Stimulated activated CD8-positive, alpha-beta memory T cell treated with anti-CD3 and anti-CD28 coated beads, Interleukin-15, amount 100 ng/mL, for 4 hours (primary cell): ENCODE data around the gene TMEM245.

Source experiments
- DNase-seq, 2 donors: peaks; one replicate each; pipeline ENCODE4 v3.0.0-alpha.2; 2020; ENCODE audit warnings: low read depth in 2 of 2

The TMEM245 gene

DNA sequence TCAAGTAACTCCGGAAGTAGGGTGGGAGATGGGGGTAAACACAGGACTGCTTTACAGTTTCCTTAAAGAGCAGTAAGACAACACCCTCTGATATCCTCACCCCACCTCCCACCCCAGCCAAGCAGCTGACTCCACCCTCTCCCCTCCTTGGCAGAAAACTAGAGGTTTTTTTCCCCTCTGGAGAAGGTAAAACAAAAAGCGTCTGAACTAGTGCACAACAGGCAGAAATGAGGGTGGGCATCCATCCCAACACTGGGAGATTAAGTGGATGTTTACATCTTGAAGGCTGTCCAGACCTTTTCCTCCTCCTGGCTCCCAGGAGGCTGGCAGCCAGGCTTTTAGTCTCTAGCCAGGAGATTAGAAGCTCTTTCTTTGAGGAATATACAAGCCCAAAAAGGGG lies 92.6 kb downstream of the TMEM245 start:
- DNase-seq: no peak

DNA sequence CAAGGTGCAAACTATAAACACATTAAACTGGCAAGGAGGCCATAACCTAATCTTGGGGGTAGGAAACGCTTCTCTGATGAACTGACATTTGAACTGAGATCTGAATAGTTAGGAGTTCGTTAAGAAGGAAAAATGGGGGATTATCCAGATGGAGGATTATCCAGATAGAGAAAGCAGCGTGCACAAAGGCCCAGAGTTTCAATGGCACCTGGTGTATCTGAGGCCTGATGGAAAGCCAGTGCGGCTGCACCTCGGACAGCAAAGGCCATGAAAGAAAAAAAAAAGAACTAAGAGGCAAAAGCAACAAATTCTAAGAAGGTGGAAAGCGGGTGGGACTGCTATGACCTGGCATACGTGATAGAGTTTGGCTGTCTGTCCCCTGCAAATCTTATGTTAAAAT lies 93.4 kb downstream of the TMEM245 start:
- DNase-seq: no peak

DNA sequence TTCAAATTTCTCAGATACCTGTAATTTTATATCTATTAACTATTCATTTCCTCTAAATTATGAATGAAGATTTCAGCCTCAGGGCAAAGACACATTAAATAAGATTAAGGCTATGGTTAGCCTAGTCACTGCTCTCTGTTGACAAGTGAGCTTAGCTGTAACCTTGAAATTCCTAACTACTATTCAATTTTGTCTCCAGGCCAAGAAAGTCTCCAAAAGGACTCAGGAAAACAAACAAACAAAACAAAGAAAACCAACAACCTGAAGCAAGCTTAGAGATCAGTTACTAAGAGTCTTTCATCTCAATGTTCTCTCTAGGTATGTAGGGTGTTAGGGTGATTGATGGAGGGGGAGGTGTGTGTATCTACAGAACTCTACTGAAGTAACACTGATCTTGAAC lies 96.9 kb downstream of the TMEM245 start:
- no peak for DNase-seq

DNA sequence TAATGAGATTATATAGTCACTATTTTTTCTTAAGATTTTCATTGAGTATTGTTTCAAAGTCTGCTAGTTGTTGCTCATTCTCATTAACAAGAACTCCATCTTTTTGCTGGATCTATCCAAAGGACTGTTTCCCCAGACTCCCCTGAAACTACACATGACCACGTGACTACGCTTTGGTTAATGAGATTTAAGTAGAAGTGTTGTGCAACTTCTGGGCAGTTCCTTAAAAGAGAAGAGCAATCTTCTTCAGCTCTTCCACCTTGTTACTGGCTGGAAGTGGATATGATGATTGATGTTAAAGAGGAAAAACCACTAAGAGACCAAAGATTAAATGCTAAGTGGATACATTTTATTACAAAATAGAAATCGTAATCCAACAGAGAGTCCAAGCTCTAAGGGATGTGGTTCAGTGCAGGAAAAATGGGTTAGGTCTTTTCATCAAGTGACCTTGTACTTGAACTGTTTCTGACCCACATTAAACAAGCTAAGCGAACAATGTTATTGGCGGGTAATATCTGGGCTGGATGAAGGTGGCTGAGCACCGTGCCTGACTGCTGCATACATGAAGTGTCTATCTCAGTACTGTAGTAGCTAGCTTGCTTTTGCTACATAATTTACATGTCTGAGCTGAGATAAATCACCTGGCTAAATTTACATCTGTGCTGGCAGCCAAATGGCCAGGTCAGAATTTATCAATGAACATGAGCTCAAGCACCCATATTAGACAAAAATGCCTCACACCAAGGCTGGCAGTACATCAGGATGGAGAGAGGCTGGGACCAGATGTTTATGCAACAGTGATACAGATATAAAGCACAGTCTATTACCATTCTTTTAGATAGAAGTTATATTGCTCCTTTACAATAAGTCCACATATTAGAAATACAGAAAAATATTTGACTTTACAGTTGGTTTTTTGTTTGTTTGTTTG lies 98.9 kb downstream of the TMEM245 start:
- no peak for DNase-seq

- no peak for DNase-seq
Measured at GRCh38 chr9:109020113-109020512, 99.6 kb downstream of the TMEM245 start.

GRCh38 chr9:109019420-109019819 lies 100.3 kb downstream of the TMEM245 start:
- DNase-seq: no peak

- DNase-seq: no peak
Measured at GRCh38 chr9:109017493-109017892, 102.3 kb downstream of the TMEM245 start.

- DNase-seq: no peak
Measured at GRCh38 chr9:109017061-109017460, 102.7 kb downstream of the TMEM245 start.

DNA sequence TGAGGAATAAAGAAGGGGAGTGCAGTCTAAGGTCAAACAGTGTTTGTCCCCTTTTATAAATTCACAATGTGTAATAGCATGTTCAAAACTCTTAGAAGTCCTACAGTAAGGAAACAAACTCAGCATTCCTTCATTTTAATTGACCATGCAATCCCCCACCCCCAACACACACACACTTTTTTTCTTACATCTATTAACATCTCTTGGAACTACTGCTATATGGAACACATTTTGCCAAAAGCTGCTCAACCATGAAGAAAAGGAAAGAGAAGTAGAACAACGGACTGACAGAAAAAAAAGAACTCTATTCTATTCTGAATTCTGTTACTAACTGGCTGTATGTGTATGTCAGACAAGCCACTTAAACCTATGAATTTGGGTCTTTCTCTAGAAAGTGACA lies 103.6 kb downstream of the TMEM245 start:
- DNase-seq: no peak

GRCh38 chr9:109014608-109015280 lies 105.0 kb downstream of the TMEM245 start:
- no peak for DNase-seq

DNA sequence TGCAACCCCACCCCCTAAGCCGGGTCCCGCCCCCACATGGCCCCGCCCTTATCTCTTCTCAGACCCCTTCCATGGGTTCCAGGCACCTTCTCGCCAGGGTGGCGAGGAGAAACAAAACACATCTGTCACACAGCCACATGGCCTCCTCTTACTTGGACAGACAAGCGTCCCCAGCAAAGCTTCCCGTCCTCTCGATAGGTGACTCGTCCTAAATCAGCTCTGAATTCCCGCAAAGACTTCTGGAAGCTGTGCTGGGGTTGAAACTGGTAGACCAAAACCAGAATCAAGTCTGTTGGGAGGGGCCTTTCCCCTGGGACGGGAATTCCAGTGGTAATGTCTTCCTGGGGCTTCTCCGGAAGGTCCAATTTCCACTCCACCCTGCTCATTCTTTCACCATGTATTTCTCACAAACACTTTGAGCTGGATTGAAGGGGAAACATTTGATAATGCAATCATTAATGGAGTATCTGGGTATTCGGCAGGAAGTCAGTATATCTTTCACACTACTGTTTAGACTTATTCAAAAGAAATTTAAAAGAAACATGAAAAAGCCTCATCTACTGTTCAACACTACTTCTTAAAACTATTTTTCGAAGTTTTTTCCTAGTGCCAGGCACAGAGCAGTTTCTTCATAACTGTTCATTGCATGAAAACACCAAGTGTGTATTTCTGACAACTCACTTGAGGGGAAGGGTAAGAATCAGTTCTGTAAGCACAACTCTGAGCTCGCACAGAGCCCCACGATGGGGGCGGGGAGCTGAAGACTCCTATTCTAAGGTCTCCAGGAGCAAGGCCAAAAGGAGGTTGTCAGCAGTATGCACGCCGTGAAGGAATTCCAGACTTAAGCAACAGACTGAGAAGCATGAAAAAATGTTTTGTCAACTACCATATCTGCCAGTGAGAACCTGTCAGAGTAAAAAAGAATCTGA lies 105.8 kb downstream of the TMEM245 start:
- no peak for DNase-seq

- DNase-seq: peak; percentile 67 to 74
Measured at GRCh38 chr9:109012876-109013678, 106.7 kb downstream of the TMEM245 start, which contains the start of gene CTNNAL1. CTNNAL1 (minus strand) TSS chr9:109013499; CDS start chr9:109013442, 57 bp downstream.

DNA sequence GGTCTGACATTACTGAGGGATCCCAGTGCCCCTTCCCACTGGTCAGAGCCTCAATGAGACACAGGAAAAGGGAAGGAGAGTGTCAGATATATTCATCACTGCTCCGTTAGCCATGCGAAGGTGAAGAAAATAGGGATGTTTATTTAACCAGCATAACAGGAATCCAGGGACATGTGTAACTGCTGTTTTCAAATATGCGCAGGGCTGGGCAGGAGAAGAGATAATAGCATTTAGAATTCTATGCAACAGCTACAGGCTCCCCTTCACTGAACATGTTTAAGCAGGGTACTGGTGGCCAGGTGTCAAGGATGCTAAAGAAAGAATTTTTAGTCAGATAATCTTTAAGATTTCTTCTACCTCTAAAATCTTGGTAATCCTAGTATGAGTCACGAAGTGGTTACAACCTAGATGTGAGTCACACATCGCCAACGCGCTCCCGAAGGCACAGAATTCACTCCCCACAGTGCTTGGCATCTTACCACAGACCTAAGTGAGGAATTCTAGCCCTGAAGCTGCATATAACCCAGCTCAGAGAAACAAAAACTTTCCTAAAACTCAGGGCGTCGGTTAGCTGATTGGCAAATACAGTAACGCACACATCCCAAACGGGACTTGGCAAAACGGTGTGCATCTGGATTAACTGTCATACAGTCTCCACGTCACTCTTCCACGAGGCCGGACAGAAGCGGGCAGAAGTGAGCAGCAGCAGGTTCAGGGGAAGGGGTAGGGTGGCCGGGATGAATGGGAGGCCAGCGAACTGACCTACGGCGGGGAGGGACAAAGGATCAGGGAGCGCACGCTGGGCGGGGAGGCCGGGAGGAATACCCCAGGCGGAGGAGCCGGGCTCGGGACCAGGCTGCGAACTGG lies 107.5 kb downstream of the TMEM245 start:
- peak; percentile 21 to 33 for DNase-seq

- no peak for DNase-seq
Measured at GRCh38 chr9:109011231-109011671, 108.5 kb downstream of the TMEM245 start.

DNA sequence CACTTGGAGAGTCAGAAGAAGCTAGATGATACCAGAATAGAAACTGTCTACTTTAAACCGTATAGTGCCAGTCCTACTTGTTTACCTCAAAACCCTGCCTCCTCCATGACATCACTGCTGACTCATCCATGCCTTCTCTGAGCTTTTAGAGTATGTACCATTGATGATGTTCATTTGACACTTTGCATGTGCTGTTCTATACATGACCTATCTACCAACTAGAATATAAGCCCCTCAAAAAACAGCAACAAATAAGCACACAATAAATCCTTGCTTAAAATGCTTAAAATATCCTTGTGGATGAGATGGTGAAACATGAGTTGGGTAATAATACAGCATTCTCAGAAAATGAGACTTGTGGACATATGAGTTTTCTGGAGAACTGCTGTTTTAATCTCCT lies 109.0 kb downstream of the TMEM245 start:
- peak in 1 of 2 donors; percentile 64 for DNase-seq

DNA sequence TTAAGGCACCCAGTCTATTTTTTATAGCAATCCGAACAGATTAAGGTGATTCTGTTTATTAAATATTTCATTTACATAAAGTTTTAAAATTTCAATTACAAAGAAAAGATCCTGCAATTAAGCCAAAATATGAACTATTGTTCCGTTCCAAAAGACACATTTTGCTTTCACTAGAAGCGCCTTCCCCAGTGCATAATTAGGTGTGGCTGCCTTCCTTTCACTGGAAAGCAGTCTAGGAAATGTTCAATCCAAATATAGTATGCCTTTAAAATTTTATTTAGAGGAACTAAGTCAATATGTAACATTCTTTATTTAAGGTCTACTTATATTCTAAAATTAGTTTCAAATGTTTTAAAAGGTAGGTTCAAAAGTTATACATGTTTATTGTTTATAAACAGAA lies 114.1 kb downstream of the TMEM245 start:
- no peak for DNase-seq

- no peak for DNase-seq
Measured at GRCh38 chr9:109003116-109003515, 116.6 kb downstream of the TMEM245 start.

- DNase-seq: no peak
Measured at GRCh38 chr9:109002141-109002540, 117.6 kb downstream of the TMEM245 start.

DNA sequence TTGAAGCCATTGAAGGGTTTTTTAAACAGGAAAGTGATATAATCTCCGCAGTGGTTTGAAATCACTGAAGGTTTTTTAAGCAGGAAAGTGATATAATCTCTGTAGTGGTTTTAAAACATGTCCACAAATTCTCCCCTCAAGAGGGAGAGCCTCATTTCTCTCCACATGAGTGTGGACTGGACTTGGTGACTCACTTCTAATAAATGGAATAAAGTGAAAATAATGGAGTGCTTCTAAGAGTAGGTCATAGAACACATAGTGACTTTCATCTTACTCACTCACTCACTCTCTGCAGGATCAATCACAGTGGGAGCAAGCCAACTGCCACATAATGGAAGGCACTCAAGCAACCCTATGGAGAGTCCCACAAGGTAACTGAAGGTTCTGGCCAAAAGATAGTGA lies 118.5 kb downstream of the TMEM245 start:
- no peak for DNase-seq

DNA sequence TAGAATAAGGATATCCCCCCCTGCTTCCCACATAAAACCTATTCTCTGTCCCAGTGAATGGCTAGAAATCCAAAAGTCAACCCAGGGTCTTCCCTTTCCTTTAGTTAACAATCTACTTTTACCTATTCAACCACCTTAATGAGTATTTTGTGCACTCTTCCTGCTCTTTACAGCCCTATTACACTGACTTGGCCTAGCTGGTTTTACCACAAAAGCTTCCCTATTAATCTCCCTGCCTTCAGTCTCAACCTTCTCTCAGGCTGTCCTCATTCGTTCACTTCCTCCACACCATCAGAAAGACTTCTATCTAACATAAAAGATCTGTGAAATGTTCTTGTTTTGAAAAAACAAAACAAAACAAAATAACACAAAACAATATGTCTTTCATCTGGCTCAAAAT lies 122.6 kb downstream of the TMEM245 start:
- no peak for DNase-seq
